Stimulated activated CD4-positive, alpha-beta T cell treated with anti-CD3 and anti-CD28 coated beads, Interleukin-4, amount 100 ng/mL, for 48 hours (primary cell): ENCODE data around the gene TANC1.
A peak's percentile ranks its signal among the peaks of the same experiment; 100 is the strongest.

Source experiments
- DNase-seq, 2 donors: peaks; one replicate each; pipeline ENCODE4 v3.0.0-alpha.2; 2020; ENCODE audit warnings: low read depth in 2 of 2

TANC1 gene

DNA sequence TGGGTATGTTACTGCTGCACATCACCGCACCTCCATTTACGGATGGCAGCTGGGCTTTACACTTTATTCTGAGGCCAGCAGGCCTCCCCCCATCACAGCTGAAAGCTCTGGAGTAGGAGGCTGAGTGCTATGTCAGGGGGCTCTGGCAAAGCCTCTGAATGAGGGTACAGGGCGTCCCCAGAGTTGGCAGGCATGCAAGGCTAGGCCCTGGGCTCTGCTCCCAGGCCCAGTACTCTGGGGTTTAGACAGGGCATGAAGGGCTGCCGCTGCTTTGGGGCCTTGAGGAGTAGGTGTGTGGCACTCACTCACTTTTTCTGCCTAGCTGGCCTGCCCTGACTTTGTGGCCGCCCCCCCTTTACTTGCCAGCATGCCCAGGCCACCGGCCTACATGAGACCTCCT lies 227.3 kb downstream of the TANC1 start:
- DNase-seq = no peak

DNA sequence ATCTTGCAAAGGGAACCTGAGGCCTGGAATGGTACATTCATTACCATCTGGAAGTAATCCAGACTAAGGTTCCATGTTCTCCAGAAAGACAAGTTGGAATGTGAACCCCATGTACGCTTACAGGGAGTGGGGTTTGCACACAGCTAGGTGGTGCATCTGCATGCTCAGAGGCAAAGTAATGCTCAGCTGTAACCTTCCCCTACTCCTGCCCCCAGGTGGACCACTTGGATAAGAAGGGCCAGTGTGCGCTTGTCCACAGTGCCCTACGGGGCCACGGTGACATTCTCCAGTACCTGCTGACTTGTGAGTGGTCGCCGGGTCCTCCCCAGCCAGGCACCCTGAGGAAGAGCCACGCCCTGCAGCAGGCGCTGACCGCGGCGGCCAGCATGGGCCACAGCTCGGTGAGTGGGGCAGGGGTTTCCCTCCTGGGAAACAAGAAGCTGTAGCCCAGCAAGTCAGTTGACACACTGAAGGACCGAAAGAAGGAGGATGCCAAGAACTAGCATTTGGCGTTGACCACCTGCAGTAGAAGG lies 228.0 kb downstream of the TANC1 start:
- DNase-seq = no peak

DNA sequence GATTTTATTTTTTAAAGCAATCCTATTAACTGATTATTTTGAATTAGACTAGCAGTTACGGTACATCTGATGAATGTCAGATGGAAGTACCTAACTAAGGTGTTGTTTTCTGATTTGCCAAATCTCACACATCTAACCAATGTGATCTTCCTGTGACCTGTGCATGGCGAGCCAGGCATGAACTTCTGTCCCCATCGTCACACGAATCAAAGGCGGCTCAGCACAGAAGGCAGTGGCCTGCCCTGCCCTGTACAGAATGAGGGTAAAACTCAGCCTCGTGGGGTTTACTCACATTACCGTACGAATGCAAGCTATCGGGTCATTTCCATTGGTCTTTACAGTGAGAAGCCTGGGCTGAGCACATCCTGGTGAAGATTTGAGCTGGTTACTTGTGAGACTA lies 230.8 kb downstream of the TANC1 start:
- DNase-seq = no peak

GRCh38 chr2:159199761-159200465 lies 231.5 kb downstream of the TANC1 start:
- DNase-seq = no peak

- DNase-seq = no peak
Observed at GRCh38 chr2:159200498-159200897, 232.1 kb downstream of the TANC1 start.

GRCh38 chr2:159201360-159202063 lies 233.1 kb downstream of the TANC1 start:
- DNase-seq = no peak

- DNase-seq = no peak
Observed at GRCh38 chr2:159202568-159203071, 234.2 kb downstream of the TANC1 start.

DNA sequence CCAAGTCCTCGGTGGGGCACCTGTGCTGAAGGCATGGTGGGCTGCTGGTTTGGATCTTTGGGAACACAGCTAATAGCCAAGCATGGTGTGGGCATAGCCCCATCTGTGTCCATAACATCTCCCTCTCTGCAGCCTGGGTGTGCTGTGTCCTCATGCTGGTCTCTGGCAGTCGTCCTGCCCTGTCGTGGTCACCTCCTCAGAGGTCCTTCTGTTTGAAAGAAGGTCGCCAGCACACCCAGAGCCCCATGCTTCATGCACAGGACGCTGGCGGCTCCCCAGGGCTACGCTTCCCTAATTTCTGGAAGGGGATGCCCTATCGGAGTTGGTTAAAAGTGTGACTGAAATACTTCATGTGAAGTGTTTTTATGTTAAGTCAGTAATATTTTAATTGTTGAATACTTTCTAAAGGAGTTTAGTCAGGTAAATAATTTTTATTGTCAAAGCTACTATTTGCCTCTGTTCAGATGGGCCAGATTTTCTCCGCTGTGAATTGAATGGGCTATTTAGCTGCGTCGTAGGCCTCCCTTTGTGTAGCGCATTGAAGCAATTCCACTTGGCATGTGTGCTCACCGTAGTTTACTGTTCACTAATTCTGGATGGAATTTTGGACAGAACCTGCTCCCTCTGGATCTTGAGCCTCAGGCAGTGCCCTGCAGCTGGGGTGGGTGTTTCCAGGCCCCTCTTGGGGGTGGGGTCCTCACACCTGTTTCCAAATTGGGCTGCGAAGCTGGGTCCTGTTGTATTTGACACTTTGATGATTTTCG lies 236.1 kb downstream of the TANC1 start:
- no peak for DNase-seq

GRCh38 chr2:159206736-159207380 lies 238.4 kb downstream of the TANC1 start:
- no peak for DNase-seq

DNA sequence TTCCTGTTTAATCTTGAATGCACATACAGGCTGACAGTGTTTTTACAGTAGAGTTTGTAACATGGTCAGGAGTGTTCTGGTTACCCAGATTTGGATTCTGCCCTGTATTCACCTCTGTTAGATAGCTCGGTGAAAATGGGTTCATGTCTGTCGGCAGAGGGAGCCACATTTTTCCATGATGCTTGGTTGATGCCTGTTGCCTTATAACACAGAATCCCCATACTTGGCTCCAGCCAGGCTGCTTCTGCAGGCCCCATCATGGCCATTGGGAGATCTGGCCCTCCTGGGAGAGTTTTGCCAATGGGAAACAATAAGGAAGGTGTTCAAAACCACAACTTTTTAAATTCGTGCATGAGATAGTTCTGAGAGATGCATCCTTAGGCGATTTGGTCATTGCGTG lies 240.0 kb downstream of the TANC1 start:
- no peak for DNase-seq

DNA sequence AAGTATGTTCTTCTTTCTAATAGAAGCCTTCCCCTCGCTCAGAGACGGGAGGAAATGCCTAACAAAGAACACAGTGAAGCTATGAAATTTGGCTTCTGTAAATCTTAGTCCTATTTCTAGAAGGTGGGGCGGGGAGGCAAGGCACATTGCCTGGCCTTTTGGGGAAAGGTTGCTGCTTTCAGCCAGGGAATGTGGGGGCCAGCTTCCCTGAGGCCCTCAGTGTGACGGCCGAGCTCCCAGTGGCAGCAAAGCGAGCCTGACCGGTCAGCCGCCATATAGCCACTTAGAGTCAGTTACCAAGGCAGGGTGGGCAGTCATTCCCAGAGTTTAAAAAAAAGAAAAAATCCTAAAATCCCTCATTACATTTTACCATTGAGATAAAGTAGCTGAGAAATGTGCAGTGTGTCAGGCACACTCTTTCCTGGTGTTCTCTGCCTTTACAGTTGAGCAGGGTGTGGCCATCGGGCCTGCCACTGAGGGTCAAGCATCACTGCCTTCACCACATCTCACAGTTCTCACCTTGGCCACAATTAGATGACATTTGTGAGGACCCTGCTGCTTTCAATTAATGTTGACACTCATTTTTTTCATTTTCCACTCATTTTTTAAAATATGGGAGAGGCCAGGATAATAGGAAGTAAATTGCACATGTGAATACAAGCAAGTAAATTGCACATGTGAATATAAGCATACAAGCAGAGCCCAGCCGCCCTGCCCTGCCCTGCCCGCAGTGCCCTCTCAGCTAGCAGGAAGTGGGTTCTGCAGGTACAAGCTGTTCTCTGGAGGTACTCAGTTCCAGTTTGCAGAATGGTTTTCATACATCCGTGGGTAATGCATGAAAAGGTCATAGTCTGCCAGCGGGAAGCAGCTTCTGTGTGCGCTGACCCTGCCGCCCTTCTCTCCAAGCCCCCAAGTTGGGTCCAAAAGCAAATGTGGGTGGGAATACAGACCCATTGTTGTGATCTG lies 241.2 kb downstream of the TANC1 start:
- peak in 1 of 2 donors; percentile 12 for DNase-seq

DNA sequence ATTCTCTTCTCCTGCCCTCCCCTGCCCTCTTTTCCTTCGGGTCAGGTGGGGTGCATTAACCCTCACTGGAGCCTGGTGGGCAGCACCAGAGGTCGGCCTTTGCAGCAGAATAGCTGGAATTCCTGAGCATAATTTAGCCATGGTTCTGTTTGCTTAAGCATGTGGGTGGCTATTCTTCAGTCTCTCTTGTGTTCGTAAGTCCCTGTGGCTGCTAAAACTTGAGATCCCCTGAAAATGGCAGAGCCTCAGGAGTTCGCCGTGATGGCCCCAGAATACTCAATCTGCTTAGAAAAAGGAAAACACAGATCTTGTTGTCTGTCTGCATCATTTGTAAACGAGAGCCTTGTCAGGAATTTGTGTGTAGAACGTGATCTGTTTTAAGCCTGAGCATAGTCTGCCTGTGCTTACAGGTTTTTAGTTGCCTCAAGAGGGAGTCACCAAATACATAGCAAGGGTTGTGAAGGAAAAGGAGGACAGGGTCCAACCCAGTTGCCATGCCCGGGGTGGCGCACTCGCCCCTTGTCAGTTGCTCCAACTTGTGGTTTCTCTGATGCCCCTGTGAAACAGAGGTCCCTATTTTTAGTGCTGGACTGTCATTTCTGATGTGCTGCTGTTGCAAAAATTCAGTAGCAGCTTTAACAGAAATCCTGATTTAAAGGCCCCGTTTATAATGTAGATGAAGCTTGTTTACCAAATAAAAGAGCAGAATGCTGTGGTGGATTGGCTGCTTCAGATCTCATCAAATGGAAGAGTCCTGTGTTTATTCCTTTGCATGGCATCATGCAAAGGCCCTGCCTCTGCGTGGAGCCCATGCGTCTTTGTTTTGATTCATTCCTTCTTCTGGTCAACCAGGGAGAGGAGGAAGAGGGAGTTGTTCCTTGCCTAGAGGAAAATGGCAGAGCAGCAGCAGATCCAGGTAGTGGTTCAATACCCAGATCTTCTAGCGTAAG lies 243.3 kb downstream of the TANC1 start:
- DNase-seq = no peak

DNA sequence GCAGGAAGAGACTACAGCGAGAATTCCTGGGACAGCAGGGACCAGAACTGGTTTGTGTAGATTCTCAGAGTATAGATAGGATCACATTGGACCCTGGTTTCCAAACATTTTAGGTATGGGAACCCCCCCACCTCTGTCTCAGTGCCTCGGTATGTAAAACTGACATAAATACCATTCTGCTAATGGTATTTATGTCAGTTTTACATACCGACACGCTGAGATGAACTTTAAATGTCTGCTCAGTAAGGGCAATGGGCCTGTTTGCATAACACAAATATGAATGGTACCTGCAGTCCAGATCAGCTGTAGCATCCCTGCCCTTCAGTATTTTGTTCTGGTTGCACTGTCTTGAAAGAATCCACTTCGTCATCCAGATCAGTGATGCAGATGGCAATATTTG lies 244.9 kb downstream of the TANC1 start:
- no peak for DNase-seq

GRCh38 chr2:159214325-159214865 lies 246.0 kb downstream of the TANC1 start:
- DNase-seq = no peak

- no peak for DNase-seq
Observed at GRCh38 chr2:159215116-159215515, 246.7 kb downstream of the TANC1 start.

DNA sequence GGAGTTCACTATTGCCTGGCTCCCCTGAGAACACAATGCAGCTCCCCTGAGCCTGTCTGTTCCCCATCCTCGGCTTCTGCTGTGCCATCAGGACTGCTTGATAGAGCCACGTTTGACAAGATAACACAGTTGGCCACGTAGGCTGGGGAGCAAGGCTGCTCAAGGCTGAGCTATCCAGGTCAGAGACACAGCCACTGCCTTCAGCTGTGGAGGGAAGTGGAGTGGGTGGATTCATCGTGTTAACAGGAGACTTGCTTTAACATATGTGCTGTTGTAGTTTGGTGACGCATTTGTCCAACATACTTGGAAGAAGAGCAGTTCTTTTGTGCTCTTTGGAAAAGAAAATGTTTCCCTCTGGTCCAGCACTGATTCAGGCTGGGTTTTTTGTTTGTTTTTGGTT lies 249.2 kb downstream of the TANC1 start:
- no peak for DNase-seq

DNA sequence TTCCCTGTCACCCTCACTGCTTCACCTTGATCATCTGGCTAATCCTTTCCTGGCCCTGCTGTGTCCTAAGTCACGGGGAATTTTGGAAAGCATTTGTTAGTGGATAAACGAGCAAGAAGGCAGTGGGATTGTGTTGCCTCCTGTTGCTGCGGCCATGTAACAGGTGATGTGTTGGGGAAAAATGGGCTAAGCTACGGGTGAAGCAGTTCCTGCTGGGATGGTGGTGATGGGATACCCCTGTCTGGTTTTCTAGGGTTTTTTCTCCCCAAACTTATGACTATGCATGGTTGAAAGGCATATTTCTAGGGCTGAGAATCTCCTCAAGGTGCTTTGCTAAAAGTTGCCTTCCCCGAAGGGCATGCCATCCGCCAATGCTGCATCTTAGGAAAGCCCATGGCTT lies 249.9 kb downstream of the TANC1 start:
- no peak for DNase-seq

DNA sequence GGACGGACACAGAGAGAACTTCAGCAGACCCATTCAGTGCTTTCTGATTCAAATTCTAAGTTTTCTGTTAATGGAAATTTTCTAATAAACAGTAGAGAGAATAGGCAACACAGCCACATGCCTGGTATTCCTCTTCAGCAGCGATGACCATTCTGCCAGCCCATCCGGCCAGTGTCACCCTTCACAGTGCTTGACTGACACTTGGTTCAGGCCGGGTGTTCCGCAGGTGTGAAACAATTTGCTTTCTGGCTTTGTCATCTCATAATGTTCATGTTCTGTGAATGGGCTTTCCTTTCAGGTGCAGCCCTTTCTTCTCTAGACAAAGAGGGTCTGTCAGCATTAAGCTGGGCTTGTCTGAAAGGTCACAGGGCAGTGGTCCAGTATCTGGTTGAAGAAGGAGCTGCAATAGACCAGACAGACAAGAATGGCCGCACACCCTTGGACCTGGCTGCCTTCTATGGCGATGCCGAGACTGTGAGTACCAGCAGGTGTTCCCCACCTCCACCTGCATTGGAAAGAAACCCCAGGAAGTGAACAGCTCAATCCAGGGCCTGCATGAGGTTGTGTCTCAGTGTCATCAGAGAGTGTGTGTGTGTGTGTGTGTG lies 251.1 kb downstream of the TANC1 start:
- DNase-seq = no peak
